Stimulated activated CD4-positive, alpha-beta T cell treated with anti-CD3 and anti-CD28 coated beads, TNF-alpha, amount 100 ng/mL, for 48 hours (primary cell): ENCODE measurements around the gene TECRL.

Experiments used
- DNase-seq, 3 donors: peaks; one replicate each; pipeline ENCODE4 v3.0.0-alpha.2; 2020; ENCODE audit warnings: low read depth in 3 of 3

TECRL gene

DNA sequence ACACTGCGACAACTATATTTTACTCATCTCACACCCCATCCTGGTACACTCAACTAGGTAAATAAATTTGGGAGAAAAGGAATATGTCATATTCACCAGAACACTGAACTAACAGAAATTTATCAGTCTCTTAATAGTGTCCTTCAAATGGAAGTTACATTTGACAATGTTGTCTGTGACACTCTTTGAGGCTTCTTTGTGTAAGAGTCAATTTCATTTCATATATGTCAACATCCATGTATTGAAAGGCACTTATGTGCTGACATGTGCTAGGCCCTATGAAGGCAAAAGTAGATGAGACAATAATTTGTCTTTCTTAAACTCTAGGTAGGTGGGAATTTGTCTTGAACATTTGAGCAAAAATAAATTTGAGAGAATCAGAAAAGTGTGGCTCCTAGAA is 82.0 kb downstream of the TECRL start:
- no peak for DNase-seq

GRCh38 chr4:64326507-64326906 is 82.7 kb downstream of the TECRL start:
- no peak for DNase-seq

GRCh38 chr4:64306255-64306565 is 103.0 kb downstream of the TECRL start:
- DNase-seq: no peak

GRCh38 chr4:64305565-64306254 is 103.5 kb downstream of the TECRL start:
- no peak for DNase-seq

DNA sequence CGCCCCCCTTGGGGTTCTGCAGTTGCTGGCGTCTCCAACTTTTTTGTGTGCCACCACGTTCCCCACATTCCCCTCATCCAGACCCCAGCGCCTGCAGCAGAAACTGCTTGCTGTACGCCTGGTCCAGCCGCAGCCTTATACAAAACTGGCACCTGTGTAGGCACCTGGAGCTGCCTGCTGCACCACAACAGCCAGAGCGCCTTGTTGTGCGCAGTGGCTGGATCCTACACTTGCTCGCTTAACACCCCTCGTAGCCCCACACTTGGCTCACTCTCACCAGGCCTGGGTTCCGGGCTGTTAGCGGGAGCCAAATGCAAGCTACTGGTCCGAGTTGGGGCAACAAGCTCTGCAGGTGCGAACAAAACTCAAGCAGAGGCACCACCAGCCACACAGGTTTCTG is 136.8 kb downstream of the TECRL start:
- no peak for DNase-seq

DNA sequence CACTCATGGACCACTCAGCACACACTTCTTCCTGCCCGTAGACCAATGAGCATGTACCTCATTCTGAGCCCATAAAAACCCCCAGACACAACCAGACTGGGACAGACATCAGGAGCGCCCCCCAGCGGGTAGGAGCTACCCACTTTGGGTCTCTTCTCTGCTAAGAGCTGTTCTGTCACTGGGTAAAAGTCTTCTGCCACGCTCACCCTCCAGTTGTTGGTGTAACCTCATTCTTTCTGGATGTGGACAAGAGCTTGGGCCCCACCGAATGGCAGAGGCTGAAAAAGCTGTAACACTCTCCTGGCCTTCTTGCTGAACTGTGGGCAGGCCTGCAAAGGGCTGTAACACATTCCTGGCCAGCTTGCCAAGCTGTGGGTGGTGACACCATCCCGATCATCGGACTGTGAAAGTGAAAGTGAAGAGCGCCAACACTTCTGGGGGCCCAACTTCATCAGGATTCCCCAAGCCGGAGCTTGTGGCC is 137.6 kb downstream of the TECRL start:
- DNase-seq: no peak

DNA sequence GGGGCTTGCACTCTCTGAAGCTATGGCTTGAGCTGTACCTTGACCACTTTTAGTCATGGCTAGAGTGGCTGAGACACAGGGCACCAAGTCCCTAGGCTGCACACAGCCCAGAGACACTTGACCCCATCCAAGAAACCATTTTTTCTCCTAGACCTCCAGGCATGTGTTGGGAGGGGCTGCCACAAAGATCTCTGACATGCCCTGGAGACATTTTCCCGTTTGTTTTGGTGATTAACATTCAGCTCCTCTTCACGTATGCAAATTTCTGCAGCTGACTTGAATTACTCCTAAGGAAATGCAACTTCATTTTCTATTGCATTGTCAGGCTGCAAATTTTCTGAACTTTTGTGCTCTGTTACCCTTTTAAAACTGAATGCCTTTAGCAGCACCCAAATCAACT is 142.6 kb downstream of the TECRL start:
- no peak for DNase-seq

DNA sequence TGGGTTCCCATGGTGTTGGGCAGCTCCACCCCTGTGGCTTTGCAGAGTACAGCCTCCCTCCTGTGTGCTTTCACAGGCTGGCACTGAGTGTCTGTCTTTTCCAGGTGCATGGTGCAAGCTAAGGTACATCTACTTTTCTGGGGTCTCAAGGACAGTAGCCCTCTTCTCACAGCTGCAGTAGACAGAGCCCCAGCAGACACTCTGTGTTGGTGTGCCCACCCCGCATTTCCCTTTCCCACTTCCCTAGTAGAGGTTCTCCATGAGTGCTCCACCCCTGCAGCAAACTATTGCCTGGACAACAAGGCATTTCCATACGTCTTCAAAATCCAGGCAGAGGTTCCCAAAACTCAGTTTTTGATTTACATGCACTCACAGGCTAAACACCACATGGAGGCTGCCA is 143.0 kb downstream of the TECRL start:
- no peak for DNase-seq

- DNase-seq: no peak
Observed at GRCh38 chr4:64251781-64252180, 157.5 kb downstream of the TECRL start.

GRCh38 chr4:64250488-64250887 is 158.8 kb downstream of the TECRL start:
- DNase-seq: no peak

- DNase-seq: no peak
Observed at GRCh38 chr4:64250061-64250460, 159.2 kb downstream of the TECRL start.

GRCh38 chr4:64248186-64248585 is 161.1 kb downstream of the TECRL start:
- DNase-seq: no peak

- DNase-seq: no peak
Observed at GRCh38 chr4:64230709-64231310, 178.4 kb downstream of the TECRL start.
